Effector CD8-positive, alpha-beta T cell (primary cell): ENCODE data around the gene ELFN2.

ENCODE experiments used
- DNase-seq: peaks from one replicate; lab custom pipeline; 2025; lab: John Stamatoyannopoulos, UW

The ELFN2 gene

DNA sequence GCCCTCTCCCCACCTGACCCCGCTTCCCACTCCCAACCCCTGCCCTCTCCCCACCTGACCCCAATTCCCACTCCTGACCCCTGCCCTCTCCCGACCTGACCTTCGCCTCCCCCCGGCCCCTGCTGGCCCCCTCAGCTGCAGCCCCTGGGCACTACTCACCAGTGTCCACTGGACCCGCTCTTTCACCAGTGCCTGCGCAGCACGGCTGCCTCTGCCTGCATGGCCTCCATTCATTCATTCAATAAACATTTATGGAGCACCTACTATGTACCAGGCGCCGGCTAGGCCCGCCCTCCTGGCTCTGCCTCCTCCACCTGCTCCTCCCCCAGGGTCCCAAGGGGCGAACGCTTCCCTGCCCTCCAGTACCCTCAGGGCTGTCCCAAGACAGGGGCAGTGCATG lies 42.6 kb downstream of the ELFN2 start:
- no peak for DNase-seq

- no peak for DNase-seq
Observed at GRCh38 chr22:37383341-37383740, 43.9 kb downstream of the ELFN2 start.

DNA sequence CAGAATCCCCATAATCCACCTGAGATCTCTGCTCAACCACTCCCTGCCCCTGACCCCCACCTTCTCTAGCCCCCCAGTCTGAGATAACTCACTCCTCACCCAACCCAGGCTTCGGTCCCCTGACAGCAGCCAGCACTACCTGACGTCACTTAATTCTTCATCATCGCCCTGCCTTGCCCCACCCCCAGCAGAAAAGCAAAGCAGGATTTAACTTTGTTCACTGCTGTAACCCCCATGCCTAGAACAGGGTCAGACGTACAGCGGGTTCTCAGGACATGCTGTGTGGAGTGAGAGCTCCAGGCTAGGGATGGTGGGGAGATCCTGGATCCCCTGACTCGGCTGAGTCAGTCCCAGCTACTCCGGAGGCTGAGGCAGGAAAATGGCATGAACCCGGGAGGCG lies 45.8 kb downstream of the ELFN2 start:
- no peak for DNase-seq

GRCh38 chr22:37379722-37380121 lies 47.6 kb downstream of the ELFN2 start:
- DNase-seq, result no peak

GRCh38 chr22:37379085-37379484 lies 48.2 kb downstream of the ELFN2 start:
- no peak for DNase-seq

GRCh38 chr22:37378642-37379058 lies 48.6 kb downstream of the ELFN2 start:
- DNase-seq, result no peak

- no peak for DNase-seq
Observed at GRCh38 chr22:37377927-37378326, 49.4 kb downstream of the ELFN2 start.

DNA sequence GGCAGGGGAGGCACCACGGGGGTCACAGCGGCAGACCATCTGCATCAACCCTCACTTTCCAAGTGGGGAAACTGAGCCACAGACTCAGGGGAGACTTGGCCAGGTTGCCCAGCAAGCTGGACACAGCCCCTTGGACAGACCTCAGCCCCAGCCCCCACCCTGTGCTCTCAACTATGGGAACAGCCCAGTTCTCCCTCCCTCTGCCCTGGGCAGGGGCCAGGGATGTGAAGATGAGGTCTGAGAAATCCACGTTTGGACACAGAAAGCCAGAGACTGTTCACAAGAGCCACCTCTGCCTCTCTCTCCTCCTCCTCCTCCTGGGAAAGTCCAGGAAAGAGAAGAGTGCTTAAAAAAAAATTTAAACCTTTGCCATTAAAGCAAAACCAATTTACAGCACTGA lies 50.1 kb downstream of the ELFN2 start:
- no peak for DNase-seq

- DNase-seq, result no peak
Observed at GRCh38 chr22:37376643-37377042, 50.6 kb downstream of the ELFN2 start.

GRCh38 chr22:37375801-37376200 lies 51.5 kb downstream of the ELFN2 start:
- DNase-seq, result no peak

- no peak for DNase-seq
Observed at GRCh38 chr22:37374571-37374970, 52.7 kb downstream of the ELFN2 start.

DNA sequence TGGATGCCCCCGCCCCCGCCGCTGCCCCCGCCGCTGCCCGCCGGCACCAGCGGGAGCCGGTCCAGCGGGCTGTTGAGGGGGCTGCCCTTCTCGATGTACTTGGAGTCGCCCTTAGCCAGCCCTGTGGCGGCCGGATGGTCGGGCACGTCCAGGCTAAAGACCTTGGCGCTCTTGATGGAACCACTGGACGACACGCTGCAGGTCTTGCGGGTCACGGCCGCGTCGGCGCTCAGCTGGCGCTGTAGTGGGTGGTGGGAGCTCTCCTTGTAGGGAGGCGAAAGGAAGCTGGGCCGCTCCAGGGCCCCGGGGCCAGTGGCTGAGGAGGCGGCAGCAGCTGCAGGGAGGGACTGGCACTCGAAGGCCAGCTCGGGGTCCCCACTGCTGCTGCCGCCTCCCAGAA lies 53.8 kb downstream of the ELFN2 start:
- DNase-seq, result no peak

DNA sequence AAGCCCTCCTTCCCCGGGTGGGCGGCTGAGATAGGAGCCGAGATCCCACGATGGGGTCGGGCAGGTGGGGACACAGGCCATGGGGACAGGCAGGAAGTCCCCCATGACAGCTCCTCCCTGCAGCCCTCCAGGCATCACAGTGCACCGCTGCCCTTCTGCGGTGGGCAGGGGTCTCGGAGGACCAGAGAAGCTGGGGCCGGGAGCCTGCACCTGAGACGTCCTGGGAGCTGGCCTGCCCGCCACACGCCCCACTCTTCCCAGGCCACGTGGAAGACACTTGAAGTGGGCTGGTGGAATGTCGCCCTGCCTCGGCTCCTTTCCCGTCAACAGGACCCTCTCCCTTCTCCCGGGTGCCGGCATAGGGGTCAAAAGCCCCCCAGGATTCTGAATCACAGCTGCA lies 55.4 kb downstream of the ELFN2 start:
- no peak for DNase-seq

DNA sequence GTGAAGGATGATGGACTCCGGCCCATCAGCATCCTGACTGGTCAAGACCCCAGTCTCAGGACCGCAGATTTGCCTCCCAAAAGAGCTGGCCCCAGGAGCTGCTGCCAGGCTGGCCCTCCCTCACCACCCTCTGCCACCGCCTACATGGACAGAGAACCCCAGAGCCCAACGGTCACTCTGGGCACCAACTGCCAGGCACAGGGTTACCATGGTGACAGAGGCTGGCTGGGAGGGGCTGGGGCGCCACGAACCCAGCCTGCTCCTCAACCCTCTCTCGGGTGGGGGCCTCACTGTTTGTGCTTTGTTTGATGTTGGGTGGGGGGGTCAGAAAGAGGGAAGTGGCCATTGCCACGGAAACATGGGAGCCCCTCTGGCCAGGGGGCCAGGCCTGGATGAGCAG lies 55.8 kb downstream of the ELFN2 start:
- DNase-seq, result no peak

DNA sequence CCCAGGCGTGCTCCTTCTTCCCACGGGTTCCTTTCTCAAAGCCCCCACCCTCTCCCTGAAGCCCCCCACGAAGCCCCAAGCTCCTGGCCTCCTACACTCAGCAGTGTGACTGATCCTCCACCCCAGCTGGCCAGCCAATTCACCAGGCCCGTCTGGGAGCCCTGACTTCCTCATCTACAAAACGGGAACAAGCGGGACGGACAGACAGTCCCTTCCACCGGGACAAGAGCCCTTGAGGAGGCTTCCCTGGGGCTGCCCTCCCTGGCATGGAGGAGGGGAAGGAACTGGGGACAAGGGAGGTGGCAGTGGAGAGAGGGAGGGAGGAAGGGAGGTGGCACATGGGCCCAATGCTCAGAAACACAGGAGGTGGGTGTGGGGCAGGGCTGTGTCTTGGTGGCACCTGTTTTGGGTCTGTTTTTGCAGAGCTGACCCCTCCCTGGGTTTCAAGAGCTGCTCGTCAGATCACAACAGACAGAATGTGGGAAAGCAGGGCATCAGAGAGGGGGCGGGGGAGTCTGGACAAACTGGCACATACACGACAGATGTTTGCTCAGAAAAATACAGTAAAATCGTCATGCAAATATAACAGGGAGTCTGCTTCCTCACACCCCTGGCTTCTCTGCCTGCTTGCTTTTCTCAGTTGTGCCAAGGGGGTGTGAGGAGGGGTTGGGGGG lies 56.8 kb downstream of the ELFN2 start:
- DNase-seq, result no peak

DNA sequence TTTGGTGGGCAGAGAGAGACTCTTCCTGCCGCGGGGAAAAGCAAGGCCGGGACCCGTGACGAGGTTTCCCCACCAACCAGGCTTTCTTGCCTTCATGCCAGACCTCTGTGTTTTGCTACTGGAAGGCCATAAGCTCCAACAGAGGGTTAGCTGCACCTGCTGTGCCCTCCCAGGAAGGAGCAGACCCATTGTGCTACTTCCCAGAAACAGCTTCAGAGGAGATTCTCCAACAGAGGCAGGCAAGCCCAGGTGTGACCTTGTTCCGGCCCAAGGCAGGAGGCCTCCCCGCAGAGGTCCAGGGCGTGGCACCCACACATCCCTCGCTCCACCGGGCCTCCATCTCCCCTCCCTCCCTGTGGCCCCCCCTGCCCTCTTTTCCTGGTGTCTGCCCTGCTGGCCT lies 57.8 kb downstream of the ELFN2 start:
- DNase-seq, result no peak

GRCh38 chr22:37368058-37368457 lies 59.2 kb downstream of the ELFN2 start:
- no peak for DNase-seq

DNA sequence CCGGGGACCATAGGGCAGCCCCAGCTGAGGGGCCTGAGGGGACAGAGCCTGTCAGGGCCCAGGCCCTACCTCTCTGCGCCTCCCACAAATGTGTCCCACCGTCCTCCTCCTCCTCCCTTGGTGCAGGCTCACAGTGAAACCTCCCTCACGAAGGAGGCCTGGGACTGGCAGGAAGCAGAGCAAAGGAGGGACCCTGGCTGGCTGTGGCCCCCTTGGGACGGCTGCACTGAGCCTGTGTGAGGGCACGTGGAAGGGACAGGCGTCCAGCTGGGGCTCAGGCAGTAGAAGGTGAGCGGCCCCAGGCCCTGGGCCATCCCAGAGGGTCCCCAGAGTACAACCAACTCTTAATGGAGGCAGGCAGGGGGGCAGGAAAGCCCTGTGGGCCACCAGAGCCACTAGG lies 60.7 kb downstream of the ELFN2 start:
- no peak for DNase-seq

DNA sequence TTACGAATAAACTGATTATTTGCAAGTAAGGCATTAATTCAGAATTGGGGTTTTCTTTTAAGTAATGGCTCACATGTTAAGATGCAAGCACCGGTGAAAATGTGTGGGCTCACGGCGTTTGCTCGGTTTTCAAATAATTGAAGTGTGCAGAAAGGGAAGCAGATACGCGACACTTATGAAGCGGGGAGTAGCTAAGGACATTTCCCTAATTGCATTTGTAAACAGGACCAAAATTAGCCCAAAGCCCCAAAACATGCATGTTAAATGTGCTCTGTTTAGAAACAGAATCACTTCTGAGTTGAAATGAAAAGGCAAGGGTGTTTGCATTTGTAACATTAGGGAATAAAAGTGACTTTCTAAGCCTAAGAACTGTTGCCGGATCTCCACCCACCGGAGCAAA lies 61.3 kb downstream of the ELFN2 start:
- DNase-seq, result no peak

DNA sequence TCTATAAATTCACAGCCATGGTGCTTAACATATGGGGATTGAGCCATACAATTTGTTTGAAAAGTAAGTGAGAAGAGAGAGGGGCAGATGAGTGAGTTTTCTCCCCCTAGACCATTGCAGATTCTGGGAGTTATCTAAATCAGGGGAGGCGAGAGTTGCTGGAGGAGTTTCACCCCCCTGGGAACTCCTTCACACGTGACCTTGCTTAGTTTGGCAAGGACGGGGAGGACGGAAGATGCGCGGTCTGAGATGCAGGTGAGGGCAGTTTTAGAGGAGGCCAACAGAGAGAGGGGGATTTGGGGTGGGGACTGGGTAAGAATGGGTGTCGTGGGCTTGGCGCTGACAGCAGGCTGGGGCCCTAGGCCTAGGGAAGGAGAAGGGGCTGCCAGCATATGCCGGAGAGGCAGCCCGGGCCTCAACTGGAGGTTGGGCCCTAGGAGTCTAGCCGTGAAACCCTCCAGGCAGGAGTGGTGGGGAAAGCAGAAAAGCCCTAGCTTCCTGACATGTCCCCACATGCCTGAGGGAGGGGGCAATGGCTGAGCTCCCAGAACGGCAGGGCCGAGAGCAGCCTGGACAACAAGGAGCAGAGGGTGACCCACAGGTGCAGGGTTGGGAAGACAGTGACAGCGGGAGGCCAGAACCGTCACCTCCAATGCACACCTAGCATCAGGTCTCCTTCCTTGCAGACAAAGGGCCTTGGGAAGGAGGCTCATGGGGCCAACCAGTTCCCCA lies 63.9 kb downstream of the ELFN2 start:
- no peak for DNase-seq

GRCh38 chr22:37362621-37363020 lies 64.7 kb downstream of the ELFN2 start:
- DNase-seq, result no peak

DNA sequence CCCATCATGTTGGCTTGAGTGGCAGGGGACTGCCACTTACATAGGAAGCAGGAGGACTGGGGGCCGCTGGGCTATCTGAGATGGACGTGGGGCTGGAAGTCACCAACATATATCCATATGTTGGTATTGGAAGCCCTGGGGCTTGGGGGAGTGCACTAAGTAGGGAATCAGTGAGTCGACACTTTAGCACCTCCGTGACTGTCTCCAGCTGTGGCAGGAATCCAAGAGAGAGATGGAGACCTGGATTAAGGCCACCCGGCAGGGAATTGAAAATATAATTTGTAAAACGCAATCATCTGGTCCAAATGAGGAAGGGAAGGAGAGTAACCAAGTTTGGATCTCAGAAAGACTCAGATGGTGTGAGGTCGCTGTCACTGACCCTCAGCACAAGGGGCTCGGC lies 68.4 kb downstream of the ELFN2 start:
- no peak for DNase-seq

DNA sequence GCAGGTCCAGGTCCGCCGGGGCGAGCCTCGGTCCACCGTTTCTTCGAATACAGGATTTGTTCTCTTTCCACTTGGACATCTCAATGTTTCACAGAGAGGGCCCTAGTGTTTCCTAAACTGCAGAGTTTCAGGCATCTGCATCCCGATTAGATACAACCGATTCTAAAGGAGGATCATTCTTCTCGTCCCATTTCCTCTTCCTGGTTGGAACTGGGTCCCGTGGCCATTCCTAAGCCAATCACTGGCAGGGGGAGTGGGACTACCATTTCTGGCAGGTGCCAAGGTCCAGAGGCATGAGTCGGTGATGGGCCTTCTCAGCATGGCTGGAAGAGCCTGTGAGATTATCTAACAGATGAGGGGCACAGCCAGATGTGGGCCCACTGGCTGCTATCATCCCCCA lies 68.9 kb downstream of the ELFN2 start:
- no peak for DNase-seq
